ENCODE data around the gene KLK12.
"Not testable (repeated sequence)": the region's sequence is repeated elsewhere in the genome, so short reads cannot be mapped to it uniquely, and the experiment has no call there.

KLK12 gene

DNA sequence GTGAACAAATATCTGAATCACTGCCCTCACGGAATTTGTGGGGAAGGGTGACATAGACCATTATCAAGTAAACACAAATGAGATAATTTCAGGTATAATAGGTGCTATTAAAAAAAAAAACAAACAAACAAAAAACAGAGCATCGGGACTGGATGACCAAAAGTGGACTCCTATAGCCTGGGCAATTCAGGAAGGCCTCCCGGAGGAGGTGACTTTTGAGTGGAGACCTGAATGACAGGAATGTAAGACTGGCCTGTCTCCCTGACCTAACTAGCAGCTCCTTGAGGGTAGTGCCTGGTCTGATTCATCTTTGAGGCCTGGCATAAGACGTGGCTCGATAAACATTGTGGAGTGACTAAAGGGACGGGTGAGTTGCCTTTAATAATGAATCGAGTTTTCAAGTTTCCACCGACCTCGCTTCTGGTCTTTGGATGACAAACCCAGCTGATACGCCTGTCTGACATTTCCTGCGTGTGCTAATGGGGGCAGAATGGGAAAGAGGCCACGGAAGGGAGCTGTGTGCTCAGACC, 22.1 kb downstream of the KLK12 start:
- no peak for DNase-seq

DNA sequence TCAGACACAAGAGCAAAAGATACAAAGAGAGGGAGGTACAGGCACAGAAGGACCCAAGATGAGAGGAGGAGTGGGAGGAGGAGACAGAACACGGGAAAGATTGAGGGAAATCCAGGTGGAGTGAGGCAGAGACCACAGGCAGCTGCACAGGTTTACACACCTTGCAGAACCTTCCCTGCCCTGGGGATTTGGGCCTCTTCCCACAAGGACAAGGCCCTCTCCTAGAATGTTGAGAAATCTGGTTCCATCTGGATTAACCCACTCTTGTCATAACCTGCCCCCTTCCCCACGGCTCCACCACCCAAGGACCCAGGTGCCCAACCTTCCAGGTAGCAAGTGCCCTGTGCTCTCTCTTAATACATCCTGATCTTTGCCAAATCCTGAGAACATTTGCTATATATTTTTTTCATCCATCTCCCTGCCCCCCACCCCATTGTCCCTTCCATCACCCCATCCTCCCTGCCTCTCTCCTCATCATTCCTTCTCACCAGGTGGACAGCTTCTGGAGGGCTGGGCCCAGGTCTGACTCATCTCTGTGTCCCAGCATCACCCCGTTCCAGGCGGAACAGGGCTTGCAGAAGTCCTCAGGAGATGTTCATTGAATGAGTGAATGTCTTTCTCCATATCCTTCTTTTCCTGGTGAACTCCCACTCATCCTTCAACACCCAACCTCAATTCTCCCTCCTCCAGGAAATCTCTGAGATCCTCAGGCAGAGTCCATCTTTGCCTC, 24.6 kb downstream of the KLK12 start:
- no peak for DNase-seq

DNA sequence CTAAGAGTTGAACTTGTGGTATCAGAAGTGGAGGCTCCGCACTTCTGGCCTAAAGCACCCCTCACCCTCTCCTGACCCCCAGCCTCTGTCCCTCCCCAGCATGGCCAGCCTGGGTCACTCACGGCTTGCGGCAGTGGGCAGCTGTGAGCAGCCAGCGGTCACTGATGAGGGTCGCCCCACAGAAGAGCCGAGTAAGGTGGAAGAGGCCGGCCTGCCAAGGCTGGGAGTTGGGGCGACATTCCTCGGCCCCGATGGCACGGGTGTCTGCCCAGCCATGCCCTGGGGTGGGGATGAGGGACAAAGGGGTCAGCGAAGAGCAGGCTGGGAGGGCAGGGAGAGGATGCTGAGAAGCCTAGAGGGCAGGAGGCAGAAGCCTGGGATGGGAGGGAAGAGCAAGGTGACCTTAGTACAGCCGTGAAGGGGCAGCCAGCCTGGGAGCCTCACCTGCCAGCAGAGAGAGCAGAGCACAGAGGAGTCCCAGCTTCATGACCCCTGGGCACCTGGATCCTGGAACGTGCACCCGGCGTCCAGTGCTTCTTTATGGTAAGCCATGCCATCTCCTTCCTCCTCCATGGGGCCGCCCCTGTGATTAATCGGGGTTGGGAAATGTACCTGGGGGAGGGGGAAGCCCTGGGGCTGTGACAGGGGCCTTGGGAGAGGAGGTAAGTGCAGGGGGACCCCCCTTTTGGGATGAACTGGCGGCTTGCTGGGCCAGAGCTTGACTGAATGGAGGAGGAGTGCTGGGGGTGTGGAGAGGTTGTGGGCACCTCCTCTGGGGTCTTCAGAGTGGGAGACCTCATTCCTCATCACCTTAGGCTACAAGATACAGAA, 25.5 kb downstream of the KLK12 start:
- no peak for DNase-seq

DNA sequence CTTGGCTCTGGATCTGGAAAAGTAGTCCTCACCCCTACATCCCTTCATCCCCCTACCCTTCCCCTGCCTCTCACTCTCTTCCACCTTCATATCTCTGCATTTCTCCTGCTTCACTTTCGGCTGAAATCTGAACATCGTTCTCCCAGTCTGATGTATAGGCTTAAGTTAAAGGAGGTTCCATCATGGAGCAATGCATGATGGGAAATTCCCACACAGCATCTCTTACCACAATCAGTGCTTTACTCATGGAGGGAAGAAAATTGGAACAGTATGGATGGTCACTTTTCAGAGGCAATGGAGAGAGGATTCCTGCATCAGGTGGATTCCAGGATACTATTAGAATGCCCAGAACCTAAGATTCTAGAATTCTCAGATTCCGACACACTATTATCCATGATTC, 27.3 kb downstream of the KLK12 start:
- DNase-seq: no peak

DNA sequence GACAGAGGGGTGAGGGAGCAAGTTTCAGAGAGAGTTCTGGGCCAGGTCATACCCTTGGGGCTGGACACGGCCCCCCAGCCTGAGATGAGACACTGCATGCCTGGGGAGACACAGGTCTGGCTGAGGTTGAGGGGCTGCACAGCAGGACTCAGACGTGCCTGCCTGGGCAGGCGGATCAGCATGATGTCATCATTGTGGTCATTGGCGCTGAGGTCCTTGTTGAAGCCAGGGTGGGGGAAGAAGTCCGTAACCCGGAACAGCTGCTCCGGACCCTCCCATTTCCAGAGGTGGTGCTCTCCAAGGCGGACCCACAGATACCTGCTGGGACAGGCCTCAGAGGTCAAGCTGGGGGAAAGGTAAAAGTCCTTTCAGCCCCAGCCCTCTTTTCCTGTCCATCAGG, 28.4 kb downstream of the KLK12 start:
- DNase-seq: no peak

DNA sequence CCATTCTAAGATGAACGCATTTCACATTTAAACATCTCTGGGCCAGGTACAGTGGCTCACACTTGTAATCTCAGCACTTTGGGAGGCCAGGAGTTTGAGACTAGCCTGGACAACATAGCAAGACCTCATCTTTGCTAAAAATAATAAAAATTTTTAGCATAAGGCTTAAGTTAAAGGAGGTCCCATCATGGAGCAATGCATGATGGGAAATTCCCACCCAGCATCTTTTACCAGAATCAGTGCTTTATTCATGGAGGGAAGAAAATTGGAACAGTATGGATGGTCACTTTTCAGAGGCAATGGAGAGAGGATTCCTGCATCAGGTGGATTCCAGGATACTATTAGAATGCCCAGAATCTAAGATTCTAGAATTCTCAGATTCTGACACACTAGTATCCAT, 29.6 kb downstream of the KLK12 start:
- DNase-seq: no peak

DNA sequence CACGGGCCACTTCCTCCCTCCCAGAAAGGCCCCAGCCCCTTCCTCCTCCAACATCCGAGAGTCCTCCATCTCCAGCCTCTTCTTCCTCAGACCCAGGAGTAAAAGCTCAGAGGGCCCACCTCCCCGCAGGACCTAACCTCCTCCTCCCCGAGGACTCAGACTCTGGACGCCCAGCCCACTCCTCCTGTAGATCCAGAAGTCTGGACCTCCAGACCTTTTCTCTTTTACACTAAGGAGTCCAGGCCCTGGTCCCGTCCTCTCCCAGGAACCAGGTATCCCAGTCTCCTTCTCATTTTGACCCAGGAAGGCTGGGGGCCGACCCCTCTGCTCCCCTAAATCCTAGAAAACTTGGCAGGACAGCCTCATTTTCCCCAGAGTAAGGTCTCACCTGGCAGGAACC, 31.5 kb downstream of the KLK12 start:
- no peak for DNase-seq

DNA sequence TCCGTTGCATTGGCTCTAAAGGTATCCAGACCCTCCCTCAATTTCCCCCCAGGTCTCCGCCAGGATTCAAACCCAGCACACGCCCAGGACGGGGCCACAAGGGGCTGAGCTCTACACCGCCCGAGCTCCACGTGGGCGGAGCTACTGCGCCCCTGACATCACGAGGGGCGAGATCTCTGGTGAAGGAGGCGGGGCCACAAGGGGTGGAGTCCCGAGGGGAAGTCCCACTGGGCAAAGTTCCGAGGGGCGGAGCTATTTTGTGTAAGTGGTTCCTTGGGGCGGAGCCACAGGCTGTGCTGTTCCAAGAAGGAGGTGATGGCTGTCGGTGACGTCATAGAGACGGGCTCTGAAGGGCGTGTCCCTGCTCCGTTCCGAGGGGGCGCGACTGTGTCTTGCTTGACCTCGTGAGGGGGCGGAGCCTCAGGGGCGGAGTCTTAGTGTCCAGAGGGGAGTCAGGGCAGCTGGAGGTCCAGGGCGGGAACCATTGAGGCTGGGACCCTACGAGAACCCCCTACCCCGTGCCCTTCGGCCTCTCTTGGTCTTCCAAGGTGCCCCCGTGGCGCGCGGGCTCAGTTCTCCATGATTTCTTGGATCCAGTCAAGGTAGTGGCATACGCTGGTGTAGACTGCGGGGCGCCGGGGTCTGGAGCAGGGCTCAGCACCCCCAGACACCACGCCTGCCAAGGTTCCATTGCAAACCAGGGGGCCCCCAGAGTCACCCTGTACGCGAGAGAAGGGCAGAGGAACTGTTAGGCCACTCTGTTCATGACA, 32.1 kb downstream of the KLK12 start:
- no peak for DNase-seq

DNA sequence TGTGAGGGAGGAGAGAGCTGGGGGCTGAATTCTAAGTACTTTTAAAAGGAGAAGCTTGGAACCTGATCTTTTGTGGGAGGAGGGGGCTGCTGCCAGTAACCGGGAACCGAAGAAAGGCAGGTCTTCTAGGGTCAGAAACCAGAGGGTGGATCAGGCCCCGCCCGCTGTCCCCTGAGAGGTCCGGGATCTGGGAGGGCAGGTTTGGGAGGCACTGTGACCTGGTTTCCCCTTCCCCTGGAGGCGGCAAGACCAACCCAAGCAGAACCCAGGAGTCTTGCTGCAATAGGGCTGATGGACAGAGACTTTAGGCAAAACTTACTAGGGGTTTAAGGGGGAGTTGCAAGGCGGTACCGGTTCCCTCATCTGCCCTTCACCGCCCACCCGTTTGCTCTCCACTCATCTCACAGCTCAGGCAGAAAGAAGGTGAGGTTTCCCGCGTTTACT, 32.7 kb downstream of the KLK12 start:
- DNase-seq: no peak

DNA sequence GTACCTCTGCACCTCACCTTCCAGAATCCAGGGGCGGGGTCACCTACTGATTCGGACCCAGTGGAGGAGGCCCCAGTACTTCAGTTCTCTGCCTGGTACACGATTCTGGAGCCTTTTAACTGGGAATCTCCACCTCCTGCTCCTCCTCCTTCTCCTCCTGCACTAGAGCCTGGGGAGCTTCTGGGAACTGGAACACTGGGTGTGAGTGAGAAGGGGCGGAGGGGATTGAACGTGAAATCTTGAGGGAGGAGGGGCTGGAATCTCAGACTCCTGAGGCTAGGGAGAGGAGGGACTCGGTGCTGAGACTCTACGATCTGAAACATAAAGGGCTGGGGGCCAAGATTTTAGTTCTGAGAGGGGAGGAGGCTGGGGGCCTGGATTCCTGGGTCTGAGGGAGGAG, 33.3 kb downstream of the KLK12 start, which contains the start of gene KLK8:
Gene KLK8 (minus strand): TSS at position 90 of the 400 bp plus-strand sequence. CDS start 437 bp downstream, outside the sequence.
- no peak for DNase-seq

DNA sequence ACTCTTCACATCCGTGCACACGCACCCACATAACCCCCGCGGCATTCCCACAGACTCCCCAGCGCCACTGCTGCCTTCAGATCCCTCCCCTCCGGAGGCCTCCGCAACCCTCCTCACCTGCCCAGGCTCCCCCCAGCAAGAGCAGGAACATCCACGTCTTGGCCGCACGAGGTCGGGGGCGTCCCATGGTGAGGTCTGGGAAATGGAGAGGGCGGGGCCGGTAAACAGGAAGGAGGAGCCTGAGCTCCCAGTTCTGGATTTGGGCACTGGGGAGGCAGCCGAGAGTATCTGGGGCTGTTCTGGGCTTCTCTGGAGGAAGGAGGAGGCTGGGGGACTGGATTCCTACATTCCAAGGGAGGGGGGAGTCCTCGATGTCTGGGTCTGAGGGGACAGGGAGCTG, 33.8 kb downstream of the KLK12 start:
- no peak for DNase-seq

DNA sequence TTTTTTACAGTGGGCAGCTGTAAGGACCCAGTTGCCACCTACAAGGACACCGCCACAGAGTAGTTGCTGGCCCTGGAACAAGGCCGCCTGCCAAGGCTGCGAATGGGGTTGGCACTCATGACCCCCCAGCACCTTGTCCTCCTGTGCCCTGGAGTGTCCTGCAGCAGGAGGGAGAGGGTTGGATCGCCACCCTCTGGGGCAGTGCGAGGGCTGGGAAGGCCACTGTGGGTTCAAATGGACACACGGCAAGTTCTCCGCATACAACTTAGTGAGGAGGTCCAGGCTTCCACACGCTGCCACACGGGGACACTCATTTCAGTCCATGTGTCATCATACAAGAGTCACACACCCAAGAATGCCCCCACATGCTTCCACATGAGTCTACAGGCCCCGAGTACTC, 34.4 kb downstream of the KLK12 start:
- no peak for DNase-seq

DNA sequence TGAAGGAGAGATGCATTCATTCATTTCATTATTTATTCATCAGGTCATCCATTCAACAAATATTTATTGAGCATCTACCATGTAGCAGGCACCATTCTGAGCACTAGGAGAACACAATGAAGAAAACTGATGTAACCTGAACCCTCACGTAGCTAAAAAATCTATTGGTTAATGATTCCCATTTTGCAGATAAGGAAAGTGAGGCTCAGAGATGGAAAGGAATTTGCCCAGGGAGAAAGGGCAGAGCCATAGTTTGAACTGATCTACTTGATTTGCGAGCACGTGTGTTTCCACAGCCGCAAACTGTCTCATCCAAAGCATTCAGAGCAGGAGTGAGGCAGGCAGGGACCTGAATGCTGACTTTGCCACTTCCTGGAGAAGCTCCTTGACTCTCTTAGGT, 36.1 kb downstream of the KLK12 start:
- DNase-seq: no peak

DNA sequence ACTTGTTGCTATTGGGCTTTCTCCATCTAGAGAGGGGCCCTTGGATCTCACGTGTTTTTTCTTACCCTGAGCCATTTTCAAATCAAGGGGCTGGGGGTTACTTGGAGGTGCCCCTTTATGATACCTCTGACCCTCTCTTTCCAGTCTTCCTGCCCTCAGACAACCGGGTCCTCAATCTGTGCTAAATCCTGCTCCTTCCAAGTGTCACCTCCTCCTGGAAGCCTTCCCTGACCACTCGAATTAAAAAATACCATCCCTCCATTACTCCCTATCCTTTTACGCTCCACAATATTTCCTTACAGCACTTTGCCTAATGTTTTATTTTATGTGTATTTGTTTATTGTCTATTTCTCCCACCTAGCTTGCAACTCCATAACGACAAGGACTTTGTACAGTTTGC, 36.7 kb downstream of the KLK12 start:
- DNase-seq: no peak

DNA sequence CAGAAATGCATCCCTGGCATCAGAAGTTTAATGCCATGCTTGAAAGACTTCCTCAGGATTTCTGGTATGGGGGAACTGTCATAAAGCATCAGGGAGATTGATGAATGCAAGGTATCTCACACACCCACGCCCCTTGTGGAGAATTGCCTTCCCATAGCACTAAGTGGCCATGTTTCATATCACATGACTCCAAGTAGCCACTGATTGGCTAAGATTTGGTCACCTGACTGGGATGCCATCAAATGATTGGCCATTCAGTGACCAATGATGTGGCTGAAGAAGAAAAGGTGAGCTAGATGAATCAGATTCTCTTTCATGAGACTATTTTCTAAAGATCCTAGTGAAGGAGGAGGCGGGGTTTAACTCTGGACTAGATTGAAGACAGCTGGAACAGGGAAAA, 40.7 kb downstream of the KLK12 start:
- no peak for DNase-seq

DNA sequence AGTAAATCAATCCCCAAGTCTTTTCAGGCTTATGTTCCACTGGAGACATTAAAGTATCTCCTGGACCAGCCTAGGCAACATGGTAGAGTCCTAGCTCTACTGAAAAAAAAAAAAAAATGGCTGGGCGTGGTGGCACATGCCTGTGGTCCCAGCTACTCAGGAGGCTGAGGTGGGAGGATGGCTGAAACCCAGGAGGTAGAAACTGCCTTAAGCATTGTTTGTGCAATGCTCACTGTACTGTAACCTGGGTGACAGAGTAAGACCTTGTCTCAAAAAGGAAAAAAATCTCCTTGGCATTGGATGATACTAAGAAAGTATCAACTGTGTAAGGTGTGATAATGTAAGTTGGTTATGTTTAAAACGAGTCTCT, 42.2 kb downstream of the KLK12 start:
- DNase-seq: no peak

DNA sequence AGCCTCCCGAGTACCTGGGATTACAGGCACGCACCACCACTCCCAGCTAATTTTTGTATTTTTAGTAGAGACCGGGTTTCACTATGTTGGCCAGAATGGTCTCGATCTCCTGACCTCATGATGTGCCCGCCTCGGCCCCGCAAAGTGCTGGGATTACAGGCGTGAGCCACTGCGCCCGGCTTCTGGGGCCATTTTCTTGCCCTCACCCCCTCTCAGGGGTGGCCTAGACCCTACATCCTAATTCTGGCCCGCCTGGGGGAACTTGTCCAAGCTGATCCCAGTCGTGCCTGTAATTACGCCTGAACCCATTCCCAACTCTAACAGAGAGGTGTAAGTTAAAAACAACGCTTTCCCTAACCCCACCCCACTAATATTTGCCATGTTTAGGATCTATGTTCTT, 50.4 kb downstream of the KLK12 start:
- DNase-seq: not testable (repeated sequence)

DNA sequence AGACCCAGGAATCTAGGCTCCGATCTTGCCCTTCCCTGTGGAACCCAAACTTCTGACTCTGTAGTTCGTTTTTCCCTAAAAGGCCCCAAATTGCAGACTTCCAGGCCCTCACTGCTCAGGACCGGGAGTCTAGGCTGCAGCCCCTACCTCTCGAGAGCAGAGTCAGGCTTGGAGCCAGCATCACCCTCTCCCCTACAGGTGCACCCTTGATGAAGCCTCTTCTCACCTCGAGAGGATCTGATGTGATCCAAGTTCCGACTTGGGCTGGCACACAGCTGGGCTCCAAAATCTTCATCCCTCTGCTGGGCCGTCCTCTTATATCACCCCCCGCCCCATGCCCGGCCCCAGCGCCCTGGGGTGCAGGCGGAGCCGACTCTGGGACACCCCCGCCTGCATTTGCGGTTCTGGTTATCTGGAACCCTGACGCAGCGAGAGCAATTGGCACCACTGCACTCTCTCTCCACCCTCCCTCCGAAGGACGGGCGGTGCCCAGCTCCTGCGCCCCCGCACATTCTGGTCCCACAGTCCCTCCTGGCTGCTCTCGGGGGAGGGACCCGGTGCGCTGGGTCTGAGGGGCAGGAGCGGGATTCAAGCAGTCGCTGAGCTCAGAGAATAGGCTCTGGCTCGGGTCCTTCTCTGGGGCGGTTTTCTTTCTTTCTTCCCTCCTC, 51.0 kb downstream of the KLK12 start, which contains the start of gene KLK7:
Gene KLK7 (minus strand): TSS at position 293 of the 668 bp plus-strand sequence. CDS start 1,518 bp downstream, outside the sequence.
- DNase-seq: no peak

DNA sequence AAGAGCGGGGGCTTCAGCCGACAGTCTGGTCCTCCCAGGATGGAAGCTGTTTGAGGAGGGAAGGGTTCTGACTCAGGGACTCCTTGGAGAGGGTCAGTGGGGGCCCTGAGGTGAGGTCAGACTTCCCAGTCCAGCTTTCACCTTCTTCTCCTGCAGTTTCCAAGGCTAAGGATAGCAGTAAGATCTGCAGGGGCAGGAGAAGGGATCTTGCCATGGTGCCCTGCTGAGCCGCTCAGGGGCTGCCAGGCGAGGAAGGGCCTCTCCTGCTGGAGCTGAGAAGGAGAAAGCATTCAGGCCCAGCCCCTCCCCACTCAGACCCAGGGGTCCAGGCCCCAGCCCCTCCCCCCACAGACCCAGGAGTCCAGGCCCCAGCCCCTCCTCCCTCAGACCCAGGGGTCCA, 52.6 kb downstream of the KLK12 start:
- no peak for DNase-seq

DNA sequence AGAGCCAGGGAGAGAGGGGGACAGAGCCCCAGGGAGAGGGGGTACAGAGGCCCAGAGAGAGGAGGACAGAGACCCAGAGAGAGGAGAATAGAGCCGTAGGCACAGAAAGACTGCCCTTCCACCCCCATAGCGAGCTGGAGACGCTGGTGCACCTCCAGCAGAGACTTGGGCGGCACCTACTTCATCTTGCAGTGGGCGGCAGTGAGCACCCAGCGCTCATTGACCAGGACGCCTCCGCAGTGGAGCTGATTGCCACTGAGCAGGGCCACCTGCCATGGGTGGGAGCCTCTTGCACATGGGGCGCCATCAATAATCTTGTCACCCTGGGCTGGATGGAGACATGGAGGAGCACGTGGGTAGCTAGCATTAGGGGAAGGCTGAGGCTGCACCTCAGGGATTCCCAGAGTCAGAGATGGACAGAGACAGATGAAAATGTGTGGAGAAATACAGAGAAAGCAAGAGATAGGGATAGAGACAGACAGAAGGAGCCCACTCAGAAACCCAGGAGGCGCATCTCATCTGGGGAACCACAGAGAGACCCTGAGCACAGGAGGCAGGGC, 53.1 kb downstream of the KLK12 start:
- no peak for DNase-seq

DNA sequence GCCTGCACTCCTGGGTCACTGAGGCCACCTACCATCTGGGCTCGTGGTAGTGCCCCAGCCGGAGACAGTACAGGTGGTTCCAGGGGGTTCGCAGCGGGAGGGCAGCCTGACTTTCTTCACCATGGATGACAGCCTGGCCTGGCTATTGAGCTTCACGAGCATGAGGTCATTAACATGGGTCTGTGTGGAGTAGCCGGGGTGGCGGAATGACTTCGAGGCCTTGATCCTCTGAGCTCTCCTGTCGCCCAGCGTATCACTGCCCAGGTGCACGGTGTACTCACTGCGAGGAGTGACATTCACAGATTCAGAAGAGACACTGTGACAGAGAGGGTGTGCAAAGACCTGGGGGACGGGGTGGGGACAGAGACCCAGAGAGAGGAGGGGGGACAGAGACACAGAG, 54.6 kb downstream of the KLK12 start:
- no peak for DNase-seq

DNA sequence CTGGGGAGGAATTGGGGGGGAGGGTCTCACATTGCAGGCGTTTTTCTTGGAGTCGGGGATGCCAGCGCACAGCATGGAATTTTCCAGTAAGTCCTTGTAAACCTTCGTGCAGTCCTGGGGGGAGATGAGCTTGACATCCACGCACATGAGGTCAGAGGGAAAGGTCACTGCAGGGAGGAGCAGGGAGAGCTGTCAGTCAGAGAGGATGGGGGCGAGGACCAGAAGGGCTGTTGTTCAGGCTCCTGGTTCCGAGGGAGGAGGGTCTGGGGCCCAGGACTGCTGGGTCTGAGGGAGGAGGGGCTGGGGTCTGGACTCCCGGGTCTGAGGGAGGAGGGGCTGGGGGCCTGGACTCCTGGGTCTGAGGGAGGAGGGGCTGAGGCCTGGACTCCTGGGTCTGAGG, 55.0 kb downstream of the KLK12 start:
- DNase-seq: no peak

All from NCI-H1694 (cell line).